ENCODE data around the gene ROM1. TPM values are rescaled to one million over a fixed set of nuclear protein-coding genes. Genes with fewer than 3 reads are reported as not detected.
A peak's percentile ranks its signal among the peaks of the same experiment; 100 is the strongest.

Gene ROM1
- total RNA-seq, 1 donor from 2014 or later, result 1.6 TPM

- no peaks in the 10 kb centered on the region for H3K9me3 ChIP-seq (ENCODE audit: control insufficient read depth in 3 of 3, low read length in 3 of 3)
- no peaks in the 10 kb centered on the region for H3K27me3 ChIP-seq (ENCODE audit: control insufficient read depth in 3 of 3, insufficient read depth in 3 of 3, low read length in 3 of 3)
- H3K36me3 ChIP-seq (ENCODE audit: control insufficient read depth in 3 of 3, insufficient read depth in 3 of 3, low read length in 3 of 3), result peaks cover 29 to 35% (median 32%) of the 10 kb centered on the region in 3 donors
- H3K27ac ChIP-seq (ENCODE audit: low read depth, low read length), result peak overlapping the region; percentile 88
- peak overlapping the region; percentile 83 to 86 (median 85) for H3K4me3 ChIP-seq (ENCODE audit: low read length in 3 of 3)
- peak overlapping the region; percentile 86 to 94 (median 89) for H3K9ac ChIP-seq (ENCODE audit: low read depth in 1 of 3, low read length in 3 of 3)
- peaks cover 33 to 46% (median 35%) of the 10 kb centered on the region in 3 donors for H3K4me1 ChIP-seq (ENCODE audit: control insufficient read depth in 3 of 3, insufficient read depth in 3 of 3, low read length in 3 of 3)
Measured at GRCh38 chr11:62600367-62601121, 12.5 kb upstream of the ROM1 start.

- Histone ChIP-seq H3K4me1 (ENCODE audit: control insufficient read depth in 3 of 3, insufficient read depth in 3 of 3, low read length in 3 of 3) (peaks cover 33 to 46% (median 35%) of the 10 kb centered on the region in 3 donors), H3K9me3 (ENCODE audit: control insufficient read depth in 3 of 3, low read length in 3 of 3) (no peaks in the 10 kb centered on the region), H3K27me3 (ENCODE audit: control insufficient read depth in 3 of 3, insufficient read depth in 3 of 3, low read length in 3 of 3) (no peaks in the 10 kb centered on the region), H3K4me3 (ENCODE audit: low read length in 3 of 3) (peak overlapping the region; percentile 83 to 86 (median 85)), H3K27ac (ENCODE audit: low read depth, low read length) (peak overlapping the region; percentile 88), H3K9ac (ENCODE audit: low read depth in 1 of 3, low read length in 3 of 3) (peak overlapping the region; percentile 86 to 94 (median 89)), H3K36me3 (ENCODE audit: control insufficient read depth in 3 of 3, insufficient read depth in 3 of 3, low read length in 3 of 3) (peaks cover 26 to 33% (median 32%) of the 10 kb centered on the region in 3 donors)
Measured at GRCh38 chr11:62601122-62601371, 12.0 kb upstream of the ROM1 start.

GRCh38 chr11:62601372-62602140, 11.5 kb upstream of the ROM1 start, which contains the start of gene MTA2:
Gene MTA2 (minus strand): TSS chr11:62601865. CDS start chr11:62601450, 415 bp downstream.
- Histone ChIP-seq H3K27me3 (ENCODE audit: control insufficient read depth in 3 of 3, insufficient read depth in 3 of 3, low read length in 3 of 3) (no peaks in the 10 kb centered on the region), H3K9ac (ENCODE audit: low read depth in 1 of 3, low read length in 3 of 3) (peak within 1 kb of the TSS; percentile 86 to 94 (median 89)), H3K4me3 (ENCODE audit: low read length in 3 of 3) (peak within 1 kb of the TSS; percentile 83 to 86 (median 85)), H3K4me1 (ENCODE audit: control insufficient read depth in 3 of 3, insufficient read depth in 3 of 3, low read length in 3 of 3) (peaks cover 33 to 46% (median 35%) of the 10 kb centered on the region in 3 donors), H3K27ac (ENCODE audit: low read depth, low read length) (peak within 1 kb of the TSS; percentile 88), H3K9me3 (ENCODE audit: control insufficient read depth in 3 of 3, low read length in 3 of 3) (no peaks in the 10 kb centered on the region), H3K36me3 (ENCODE audit: control insufficient read depth in 3 of 3, insufficient read depth in 3 of 3, low read length in 3 of 3) (peaks cover 24 to 29% (median 29%) of the 10 kb centered on the region in 3 donors)

- Histone ChIP-seq H3K4me1 (ENCODE audit: control insufficient read depth in 3 of 3, insufficient read depth in 3 of 3, low read length in 3 of 3) (peaks cover 33 to 46% (median 35%) of the 10 kb centered on the region in 3 donors), H3K9ac (ENCODE audit: low read depth in 1 of 3, low read length in 3 of 3) (peak overlapping the region; percentile 79 to 89 (median 80)), H3K27me3 (ENCODE audit: control insufficient read depth in 3 of 3, insufficient read depth in 3 of 3, low read length in 3 of 3) (no peaks in the 10 kb centered on the region), H3K9me3 (ENCODE audit: control insufficient read depth in 3 of 3, low read length in 3 of 3) (no peaks in the 10 kb centered on the region), H3K4me3 (ENCODE audit: low read length in 3 of 3) (peak overlapping the region; percentile 83 to 86 (median 85)), H3K36me3 (ENCODE audit: control insufficient read depth in 3 of 3, insufficient read depth in 3 of 3, low read length in 3 of 3) (peaks cover 18 to 27% (median 24%) of the 10 kb centered on the region in 3 donors), H3K27ac (ENCODE audit: low read depth, low read length) (peak overlapping the region; percentile 88)
Measured at GRCh38 chr11:62602141-62603071, 10.7 kb upstream of the ROM1 start.

GRCh38 chr11:62603072-62603408, 10.0 kb upstream of the ROM1 start:
- peak overlapping the region; percentile 88 for H3K27ac ChIP-seq (ENCODE audit: low read depth, low read length)
- H3K36me3 ChIP-seq (ENCODE audit: control insufficient read depth in 3 of 3, insufficient read depth in 3 of 3, low read length in 3 of 3), result peaks cover 16 to 21% (median 20%) of the 10 kb centered on the region in 3 donors
- H3K9ac ChIP-seq (ENCODE audit: low read depth in 1 of 3, low read length in 3 of 3), result peak overlapping the region; percentile 20 to 89 (median 79)
- no peaks in the 10 kb centered on the region for H3K27me3 ChIP-seq (ENCODE audit: control insufficient read depth in 3 of 3, insufficient read depth in 3 of 3, low read length in 3 of 3)
- no peaks in the 10 kb centered on the region for H3K9me3 ChIP-seq (ENCODE audit: control insufficient read depth in 3 of 3, low read length in 3 of 3)
- H3K4me1 ChIP-seq (ENCODE audit: control insufficient read depth in 3 of 3, insufficient read depth in 3 of 3, low read length in 3 of 3), result peaks cover 33 to 44% (median 35%) of the 10 kb centered on the region in 3 donors
- H3K4me3 ChIP-seq (ENCODE audit: low read length in 3 of 3), result peak overlapping the region; percentile 83 to 86 (median 85)

GRCh38 chr11:62603776-62604299, 9.2 kb upstream of the ROM1 start:
- Histone ChIP-seq H3K9me3 (ENCODE audit: control insufficient read depth in 3 of 3, low read length in 3 of 3) (no peaks in the 10 kb centered on the region), H3K9ac (ENCODE audit: low read depth in 1 of 3, low read length in 3 of 3) (peak overlapping the region in 1 of 3 donors; percentile 8), H3K27ac (ENCODE audit: low read depth, low read length) (no peak overlapping the region), H3K36me3 (ENCODE audit: control insufficient read depth in 3 of 3, insufficient read depth in 3 of 3, low read length in 3 of 3) (peaks cover 15 to 21% (median 20%) of the 10 kb centered on the region in 3 donors), H3K4me3 (ENCODE audit: low read length in 3 of 3) (no peak overlapping the region), H3K4me1 (ENCODE audit: control insufficient read depth in 3 of 3, insufficient read depth in 3 of 3, low read length in 3 of 3) (peaks cover 30 to 37% (median 32%) of the 10 kb centered on the region in 3 donors), H3K27me3 (ENCODE audit: control insufficient read depth in 3 of 3, insufficient read depth in 3 of 3, low read length in 3 of 3) (no peaks in the 10 kb centered on the region)

- no peaks in the 10 kb centered on the region for H3K9me3 ChIP-seq (ENCODE audit: control insufficient read depth in 3 of 3, low read length in 3 of 3)
- no peaks in the 10 kb centered on the region for H3K27me3 ChIP-seq (ENCODE audit: control insufficient read depth in 3 of 3, insufficient read depth in 3 of 3, low read length in 3 of 3)
- H3K27ac ChIP-seq (ENCODE audit: low read depth, low read length), result no peak overlapping the region
- H3K4me3 ChIP-seq (ENCODE audit: low read length in 3 of 3), result no peak overlapping the region
- H3K36me3 ChIP-seq (ENCODE audit: control insufficient read depth in 3 of 3, insufficient read depth in 3 of 3, low read length in 3 of 3), result peaks cover 19 to 21% (median 21%) of the 10 kb centered on the region in 3 donors
- no peak overlapping the region for H3K9ac ChIP-seq (ENCODE audit: low read depth in 1 of 3, low read length in 3 of 3)
- peaks cover 23 to 30% (median 26%) of the 10 kb centered on the region in 3 donors for H3K4me1 ChIP-seq (ENCODE audit: control insufficient read depth in 3 of 3, insufficient read depth in 3 of 3, low read length in 3 of 3)
Measured at GRCh38 chr11:62604460-62605120, 8.5 kb upstream of the ROM1 start.

- H3K4me3 ChIP-seq (ENCODE audit: low read length in 3 of 3), result no peak overlapping the region
- H3K4me1 ChIP-seq (ENCODE audit: control insufficient read depth in 3 of 3, insufficient read depth in 3 of 3, low read length in 3 of 3), result peaks cover 18 to 22% (median 20%) of the 10 kb centered on the region in 3 donors
- no peaks in the 10 kb centered on the region for H3K9me3 ChIP-seq (ENCODE audit: control insufficient read depth in 3 of 3, low read length in 3 of 3)
- no peak overlapping the region for H3K27ac ChIP-seq (ENCODE audit: low read depth, low read length)
- no peaks in the 10 kb centered on the region for H3K27me3 ChIP-seq (ENCODE audit: control insufficient read depth in 3 of 3, insufficient read depth in 3 of 3, low read length in 3 of 3)
- H3K9ac ChIP-seq (ENCODE audit: low read depth in 1 of 3, low read length in 3 of 3), result no peak overlapping the region
- H3K36me3 ChIP-seq (ENCODE audit: control insufficient read depth in 3 of 3, insufficient read depth in 3 of 3, low read length in 3 of 3), result peaks cover 15 to 26% (median 21%) of the 10 kb centered on the region in 3 donors
Measured at GRCh38 chr11:62605467-62605866, 7.6 kb upstream of the ROM1 start.

- Histone ChIP-seq H3K9ac (ENCODE audit: low read depth in 1 of 3, low read length in 3 of 3) (no peak overlapping the region), H3K4me1 (ENCODE audit: control insufficient read depth in 3 of 3, insufficient read depth in 3 of 3, low read length in 3 of 3) (peaks cover 15 to 18% (median 17%) of the 10 kb centered on the region in 3 donors), H3K4me3 (ENCODE audit: low read length in 3 of 3) (no peak overlapping the region), H3K9me3 (ENCODE audit: control insufficient read depth in 3 of 3, low read length in 3 of 3) (no peaks in the 10 kb centered on the region), H3K27me3 (ENCODE audit: control insufficient read depth in 3 of 3, insufficient read depth in 3 of 3, low read length in 3 of 3) (no peaks in the 10 kb centered on the region), H3K27ac (ENCODE audit: low read depth, low read length) (no peak overlapping the region), H3K36me3 (ENCODE audit: control insufficient read depth in 3 of 3, insufficient read depth in 3 of 3, low read length in 3 of 3) (peaks cover 15 to 28% (median 21%) of the 10 kb centered on the region in 3 donors)
Measured at GRCh38 chr11:62605902-62606301, 7.2 kb upstream of the ROM1 start.
